ENCODE results near the gene ABI2.

DNA sequence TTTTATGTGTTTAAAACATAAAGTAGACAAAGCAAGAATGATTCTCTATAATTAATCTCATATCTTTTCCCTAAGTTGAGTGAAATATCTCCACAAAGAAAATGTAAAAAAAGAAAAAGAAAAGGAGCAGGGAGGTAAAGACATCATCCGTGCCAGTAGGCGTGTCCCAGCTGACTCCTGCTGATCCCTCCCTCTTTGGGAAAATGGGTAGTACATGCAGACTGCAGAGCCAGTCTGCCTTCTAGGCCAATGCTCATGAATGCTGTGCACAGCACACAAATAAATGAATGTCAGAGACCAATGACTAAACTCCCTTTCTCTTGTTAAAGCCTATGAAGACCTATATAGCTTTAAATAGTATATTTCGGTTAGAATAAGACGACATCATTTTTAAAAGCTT lies 142.2 kb downstream of the ABI2 start:
- TF ChIP-seq TARDBP (IDR thresholded peaks at IDR 0.05), result no peak
- TF ChIP-seq BHLHE40 (IDR thresholded peaks at IDR 0.05; ENCODE audit: borderline replicate concordance), result no peak
- TF ChIP-seq FOXA1 (IDR thresholded peaks at IDR 0.05), result no peak
- TF ChIP-seq LEF1 (IDR thresholded peaks at IDR 0.05; ENCODE audit: borderline replicate concordance), result no peak

Data from HEK293T (cell line).